IPS-11a (cell line): Measurements from ENCODE around the gene SIRT2.
"Not testable (repeated sequence)": the region's sequence is repeated elsewhere in the genome, so short reads cannot be mapped to it uniquely, and the experiment has no call there.

Experiments
- H3K4me3 ChIP-seq: one replicate; pipeline ENCODE4 v1.5.1; 2013; ENCODE audit warnings: low read depth, low read length, control low read depth

Gene SIRT2

GRCh38 chr19:38899447-38900201 lies at the start of gene SIRT2, which contains the start of gene NFKBIB:
Gene SIRT2 (minus strand): TSS chr19:38899618. CDS start chr19:38899521, 97 bp downstream.
Gene NFKBIB (plus strand): TSS chr19:38899969. CDS start chr19:38900033, 64 bp downstream.
- peak within 1 kb of the TSS; percentile 78 for H3K4me3 ChIP-seq

DNA sequence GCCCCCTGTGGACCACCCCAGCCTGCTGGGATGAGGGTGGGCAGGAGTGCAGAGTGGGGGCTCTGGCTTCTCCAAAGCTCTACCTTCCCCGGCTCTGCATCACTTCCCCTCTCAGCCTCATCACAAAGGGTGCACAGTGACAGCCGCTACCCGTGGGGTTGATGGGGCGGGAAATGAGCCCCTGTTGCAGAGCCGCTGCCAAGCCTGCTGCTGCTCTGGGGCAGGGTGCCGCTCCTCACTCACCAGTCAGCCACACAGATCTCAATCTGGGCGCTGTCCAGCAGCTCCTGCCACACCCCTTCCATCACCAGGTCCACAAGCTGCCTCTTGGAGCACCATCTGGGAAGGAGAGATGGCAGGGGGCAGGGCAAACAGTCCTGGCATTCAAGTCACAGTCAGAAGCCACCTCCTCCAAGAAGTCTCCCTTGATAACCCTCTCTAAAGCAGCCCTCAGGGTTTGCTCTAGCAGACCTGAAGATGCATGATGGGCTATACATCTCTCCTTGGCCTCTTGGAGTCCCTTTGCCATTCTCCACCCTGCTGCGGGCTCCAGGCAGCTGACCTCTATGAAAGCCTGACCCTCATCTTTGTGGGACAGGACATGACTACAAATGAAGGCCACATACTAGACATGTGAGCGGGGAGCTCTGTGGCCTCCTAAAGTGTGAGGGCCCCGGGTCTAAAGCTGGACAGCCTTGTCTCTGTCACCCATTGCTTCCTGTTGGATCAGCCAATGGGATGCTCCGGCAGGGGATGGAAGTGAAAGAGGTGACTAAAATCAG lies 47.0 kb upstream of the SIRT2 start:
- no peak overlapping the region for H3K4me3 ChIP-seq

GRCh38 chr19:38945562-38946228 lies 46.3 kb upstream of the SIRT2 start:
- no peak overlapping the region for H3K4me3 ChIP-seq

DNA sequence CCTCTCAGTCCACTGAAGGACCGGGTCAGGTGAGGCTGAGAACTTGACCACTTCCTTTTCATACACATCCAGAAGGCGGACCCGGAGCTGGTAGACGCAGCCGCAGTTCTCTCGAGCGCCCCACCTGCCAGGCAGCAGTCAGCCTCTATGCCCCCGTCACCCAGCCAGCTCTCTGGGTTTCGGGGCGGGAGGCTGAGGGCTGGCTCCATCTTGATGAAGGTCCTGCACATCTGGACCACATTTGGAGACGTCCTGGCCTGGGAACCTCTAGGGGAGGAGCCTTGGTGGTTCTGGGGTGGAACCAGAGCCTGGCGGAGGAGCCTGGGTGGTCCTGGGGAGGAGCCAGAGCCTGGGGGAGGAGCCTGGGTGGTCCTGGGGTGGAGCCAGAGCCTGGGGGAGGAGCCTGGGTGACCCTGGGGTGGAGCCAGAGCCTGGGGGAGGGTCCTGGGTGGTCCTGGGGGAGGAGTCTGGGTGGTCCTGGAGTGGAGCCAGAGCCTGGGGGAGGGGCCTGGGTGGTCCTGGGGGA lies 45.6 kb upstream of the SIRT2 start:
- H3K4me3 ChIP-seq = no peak overlapping the region

GRCh38 chr19:38942471-38943181 lies 43.2 kb upstream of the SIRT2 start:
- no peak overlapping the region for H3K4me3 ChIP-seq

DNA sequence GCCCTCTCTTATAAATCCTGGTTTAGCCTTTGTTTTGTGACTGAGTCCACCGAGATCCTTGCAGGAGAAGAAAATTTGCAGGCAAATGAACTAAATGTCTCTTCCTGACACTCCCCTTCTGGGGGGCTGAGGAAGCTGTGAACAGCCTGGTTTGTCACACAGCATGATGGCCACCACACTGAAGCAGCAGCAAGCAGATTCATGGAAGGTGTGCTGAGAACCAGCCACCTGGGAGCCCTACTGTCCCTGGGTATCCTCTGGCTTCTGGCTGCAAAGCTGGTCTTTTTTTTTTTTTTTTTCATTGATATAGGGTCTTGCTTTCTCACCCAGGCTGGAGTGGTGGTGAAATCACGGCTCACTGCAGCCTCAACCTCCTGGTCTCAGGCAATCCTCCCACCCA lies 42.6 kb upstream of the SIRT2 start:
- no peak overlapping the region for H3K4me3 ChIP-seq

- not testable (repeated sequence) for H3K4me3 ChIP-seq
Observed at GRCh38 chr19:38941466-38941865, 42.0 kb upstream of the SIRT2 start.

- no peak overlapping the region for H3K4me3 ChIP-seq
Observed at GRCh38 chr19:38939957-38940356, 40.5 kb upstream of the SIRT2 start.

DNA sequence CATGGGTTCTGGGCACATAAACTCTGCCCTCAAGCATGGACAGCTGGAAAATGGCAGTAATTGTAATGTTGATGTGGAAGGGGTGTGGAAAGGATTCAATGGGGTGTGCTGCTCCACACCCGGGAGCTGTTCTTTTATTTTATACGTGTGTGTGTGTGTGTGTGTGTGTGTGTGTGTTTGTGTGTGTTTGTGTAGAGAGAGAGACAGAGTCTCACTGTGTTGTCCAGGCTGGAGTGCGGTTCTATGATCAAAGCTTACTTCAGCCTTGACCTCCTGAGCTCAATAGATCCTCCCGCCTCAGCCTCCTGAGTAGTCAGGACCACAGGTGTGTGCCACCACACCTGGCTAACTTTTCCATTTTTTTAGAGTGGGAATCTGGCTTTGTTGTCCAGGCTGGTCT lies 34.1 kb upstream of the SIRT2 start:
- H3K4me3 ChIP-seq = no peak overlapping the region

DNA sequence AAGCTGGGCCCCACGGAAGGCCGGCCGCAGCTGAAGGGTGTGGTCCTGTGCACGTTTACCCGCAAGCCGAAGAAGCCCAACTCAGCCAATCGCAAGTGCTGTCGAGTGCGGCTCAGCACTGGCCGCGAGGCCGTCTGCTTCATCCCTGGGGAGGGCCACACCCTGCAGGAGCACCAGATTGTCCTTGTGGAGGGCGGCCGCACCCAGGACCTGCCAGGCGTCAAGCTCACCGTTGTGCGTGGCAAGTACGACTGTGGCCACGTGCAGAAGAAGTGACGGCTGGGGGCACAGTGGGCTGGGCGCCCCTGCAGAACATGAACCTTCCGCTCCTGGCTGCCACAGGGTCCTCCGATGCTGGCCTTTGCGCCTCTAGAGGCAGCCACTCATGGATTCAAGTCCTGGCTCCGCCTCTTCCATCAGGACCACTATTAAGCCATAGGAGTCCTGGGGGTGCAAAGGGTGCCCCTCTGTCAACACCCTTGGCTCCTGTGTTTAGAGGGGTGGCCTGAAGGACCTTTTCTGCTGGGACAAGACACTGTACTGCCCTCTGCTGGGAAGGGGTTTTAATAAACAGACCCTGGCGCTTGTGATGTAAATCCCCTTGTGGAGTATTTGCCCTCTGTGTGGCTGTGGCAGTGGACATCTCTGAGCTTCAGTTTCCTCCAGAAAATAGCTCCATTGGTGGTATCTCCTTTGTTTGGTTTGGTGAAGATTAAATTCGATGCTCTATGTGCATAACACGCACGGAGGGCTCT lies 33.2 kb upstream of the SIRT2 start:
- H3K4me3 ChIP-seq = no peak overlapping the region

GRCh38 chr19:38931521-38931793 lies 32.0 kb upstream of the SIRT2 start:
- H3K4me3 ChIP-seq = peak overlapping the region; percentile 65

DNA sequence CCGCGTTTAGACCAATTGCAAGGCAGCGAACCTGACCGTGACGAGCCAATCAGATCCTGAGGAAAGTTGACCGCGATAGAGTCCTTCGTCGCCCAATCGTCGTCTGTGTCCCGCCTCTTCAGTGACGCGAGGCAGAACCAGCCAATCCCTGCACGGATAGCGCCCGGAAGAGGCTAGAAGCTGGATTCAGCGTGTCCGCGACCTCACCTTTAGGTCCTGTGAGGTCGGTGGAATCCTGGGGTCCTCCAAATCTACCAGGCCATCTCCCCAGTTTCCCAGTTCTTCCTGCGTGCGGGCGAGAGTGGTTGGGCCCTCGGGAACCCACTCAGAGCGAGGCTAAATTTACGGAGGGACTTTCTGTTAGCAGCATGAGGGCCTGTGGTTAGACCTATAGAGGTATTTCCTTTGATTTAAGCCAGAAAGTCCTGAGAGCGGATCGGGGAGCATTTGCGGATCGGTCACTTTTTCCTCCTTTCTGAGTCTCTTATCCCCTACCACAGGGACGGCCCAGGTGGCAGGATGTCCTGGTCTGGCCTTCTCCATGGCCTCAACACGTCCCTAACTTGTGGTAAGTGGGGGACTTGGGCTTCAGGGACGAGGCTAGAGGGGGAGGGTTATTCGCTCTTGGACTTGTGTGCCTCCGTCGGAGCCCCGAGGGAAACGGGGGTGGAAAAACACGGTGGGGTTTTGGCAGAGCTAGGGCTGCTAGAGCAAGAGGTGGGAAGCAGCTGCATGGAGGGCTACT lies 31.5 kb upstream of the SIRT2 start, which contains the start of gene MRPS12:
Gene MRPS12, plus strand, starts transcription at position 169 of the 745 bp plus-strand sequence. Its CDS starts 351 bp downstream, at position 520.
- peak within 1 kb of the TSS; percentile 65 for H3K4me3 ChIP-seq

GRCh38 chr19:38929929-38930775 lies 30.7 kb upstream of the SIRT2 start, which contains the start of gene SARS2:
Gene SARS2 (minus strand): TSS chr19:38930763. CDS start chr19:38930736, 27 bp downstream.
- H3K4me3 ChIP-seq = peak within 1 kb of the TSS; percentile 65

- H3K4me3 ChIP-seq = no peak overlapping the region
Observed at GRCh38 chr19:38928391-38929001, 29.1 kb upstream of the SIRT2 start.

DNA sequence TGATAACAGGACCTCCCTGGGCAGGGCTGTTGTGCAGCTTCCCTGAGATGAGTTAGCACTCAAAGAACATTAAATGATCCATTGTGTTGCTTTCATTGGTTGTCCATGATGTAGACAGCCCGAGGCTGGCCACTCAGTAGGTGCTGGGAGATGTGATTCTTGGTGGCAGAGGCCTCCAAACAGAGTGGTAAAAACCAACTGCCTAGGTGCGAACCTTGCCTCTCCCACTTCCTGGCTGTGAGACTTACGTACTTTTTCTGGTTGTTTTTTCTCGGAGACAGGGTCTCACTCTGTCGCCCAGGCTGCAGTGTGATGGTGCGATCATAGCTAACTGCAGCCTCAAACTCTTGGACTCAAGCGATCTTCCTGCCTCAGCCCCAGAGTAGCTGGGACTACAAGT lies 25.0 kb upstream of the SIRT2 start:
- H3K4me3 ChIP-seq = no peak overlapping the region

GRCh38 chr19:38922482-38922881 lies 23.1 kb upstream of the SIRT2 start:
- H3K4me3 ChIP-seq = no peak overlapping the region

DNA sequence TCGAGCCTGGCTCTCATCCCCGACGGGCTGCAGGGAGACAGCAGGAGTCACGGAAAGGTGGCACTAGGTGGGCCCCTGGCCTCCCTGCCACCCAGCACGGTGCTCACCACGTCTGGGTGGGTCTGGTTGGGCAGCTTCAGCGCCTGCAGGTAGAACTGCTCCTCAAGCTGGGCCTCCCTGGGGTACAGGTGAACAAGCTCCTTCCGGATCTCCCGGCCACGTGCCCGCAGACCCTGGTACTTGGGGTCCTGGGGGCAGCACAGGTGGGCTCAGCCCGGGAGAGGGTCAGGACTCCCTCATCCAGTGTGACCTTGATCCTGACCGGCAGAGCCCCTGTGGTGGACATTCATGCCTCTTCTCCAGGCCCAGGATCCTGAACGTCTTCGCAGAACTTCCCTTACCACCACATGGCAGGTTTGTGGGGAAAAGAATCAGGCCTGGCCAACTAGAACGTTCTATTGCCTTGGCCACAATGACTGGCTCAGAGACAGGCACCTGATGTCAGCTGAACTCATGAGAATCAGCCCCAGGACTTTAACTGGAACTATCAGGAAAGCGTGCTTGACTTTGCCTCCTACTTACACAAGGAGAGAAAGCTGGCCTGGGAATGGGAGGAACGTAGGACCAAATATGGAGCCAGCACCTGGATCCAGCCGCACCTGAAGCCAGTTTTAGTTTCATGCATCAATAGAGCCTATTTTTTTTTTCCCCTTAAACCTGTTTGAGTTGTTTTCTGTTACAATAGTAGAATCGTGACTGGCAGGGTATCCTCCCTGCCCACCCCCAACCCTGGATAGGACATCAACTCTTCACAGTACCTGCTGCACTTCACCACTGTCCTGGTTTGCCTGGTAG lies 22.2 kb upstream of the SIRT2 start:
- no peak overlapping the region for H3K4me3 ChIP-seq
